ENCODE results near the gene KCNN4. TPM values are rescaled to one million over a fixed set of nuclear protein-coding genes. Genes with fewer than 3 reads are reported as not detected.

KCNN4 gene
- total and polyA plus RNA-seq, 2 of the 13 experiments (the other 11 are each of a cell fraction or from before 2014, with no cell fraction given), result 0.13 to 0.25 TPM

DNA sequence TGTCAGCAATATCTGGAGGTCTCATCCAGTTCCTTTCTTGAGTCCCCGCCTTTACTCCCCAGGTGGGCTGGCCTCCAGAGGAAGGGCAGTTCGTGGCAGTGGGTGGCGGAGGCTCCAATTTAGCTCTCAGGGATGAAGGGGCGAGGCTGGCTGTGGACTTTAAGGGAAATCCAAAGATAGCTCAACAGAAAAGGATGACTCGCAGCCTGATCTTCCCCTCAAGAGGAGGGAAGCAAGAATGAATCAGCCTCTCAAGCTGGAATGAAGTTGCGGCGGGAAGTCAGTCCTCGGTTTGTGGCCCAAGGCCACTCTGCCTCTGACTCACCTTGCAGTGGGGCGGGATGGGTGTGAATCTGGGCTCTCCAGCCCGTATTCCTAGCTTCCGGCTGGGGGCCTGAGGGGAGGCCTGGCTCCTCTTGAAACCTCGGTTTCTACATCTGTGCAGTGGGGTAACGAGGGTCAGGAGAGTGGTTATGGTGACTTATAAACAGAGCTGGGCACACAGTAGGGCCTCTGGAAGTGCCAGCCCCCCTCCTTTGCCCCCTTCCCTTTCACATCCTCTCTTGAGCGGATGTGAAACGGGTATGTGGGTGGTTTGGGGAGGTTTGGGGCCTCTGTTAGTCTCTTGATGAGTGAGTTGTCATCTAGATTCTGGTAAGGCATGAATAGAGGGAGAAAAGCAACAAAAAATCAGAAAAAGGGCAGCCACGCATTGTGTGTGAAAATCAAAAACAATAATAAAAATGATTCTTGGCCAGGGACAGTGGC is 15.5 kb downstream of the KCNN4 start:
- ATAC-seq (peak; percentile 50; the same call in 1 of the 3 replicates), DNase-seq (ENCODE audit: low spot score) (peak; percentile 30), FAIRE-seq (no peak)
- Histone ChIP-seq H3K9ac (ENCODE audit: insufficient read depth, low read depth, low read length) (no peak overlapping the region), H2AFZ (ENCODE audit: low read length) (no peak overlapping the region), H3K9me3 (ENCODE audit: low read length) (no peaks in the 10 kb centered on the region), H3K27me3 (ENCODE audit: control insufficient read depth in 1 of 2, insufficient read depth in 2 of 2, low read length in 2 of 2) (no peaks in the 10 kb centered on the region), H3K4me3 (replicated peaks in 1 of 3; ENCODE audit: insufficient read depth in 1 of 3, low read depth in 2 of 3, low read length in 3 of 3) (no peak overlapping the region), H4K20me1 (ENCODE audit: insufficient read depth, low read length) (no peaks in the 10 kb centered on the region), H3K4me1 (ENCODE audit: insufficient read depth, low read length) (peaks cover 16% of the 10 kb centered on the region; the same call in 1 of the 2 replicates), H3K36me3 (replicated peaks in 1 of 2; ENCODE audit: control insufficient read depth in 1 of 2, insufficient read depth in 2 of 2, low read length in 2 of 2) (no peaks in the 10 kb centered on the region), H3K79me2 (ENCODE audit: insufficient read depth, low read length) (no peaks in the 10 kb centered on the region), H3K27ac (ENCODE audit: extremely low read length, insufficient read depth, low read length) (no peak overlapping the region), H3K4me2 (ENCODE audit: low read depth, low read length) (peak overlapping the region; percentile 14; the same call in 1 of the 2 replicates)
- intact Hi-C loops (cut with micrococcal nuclease; ENCODE audit: unreplicated experiment) (loop anchor here (10.0 kb wide), 1 partner anchor 100 kb away; no protein-coding TSS in a partner anchor), in situ Hi-C loops (cut with HindIII; ENCODE audit: extremely low pct_ligation_motif_present, low pct_unique_long_range_greater_than_20kb) (no loop called here)
- ChIA-PET POLR2A (interaction anchor here (0.6 to 2.4 kb wide), 2 partner anchors 10 to 12 kb away, joined by 4 to 20 read pairs; partner anchors contain the start of gene SMG9), CTCF (ENCODE audit: low intra/inter-chr PET ratio, low total read pairs) (interaction anchor here (1.7 kb wide), 1 partner anchor 9 kb away, joined by 4 read pairs; no protein-coding TSS in a partner anchor)
- WGBS (ENCODE audit: low lambda C conversion rate), result 30% methylated on average over 11 of the region's 16 CpGs
- BruUV-seq (replicated peaks), result no TSS peak
- TF ChIP-seq, protein P1, sequence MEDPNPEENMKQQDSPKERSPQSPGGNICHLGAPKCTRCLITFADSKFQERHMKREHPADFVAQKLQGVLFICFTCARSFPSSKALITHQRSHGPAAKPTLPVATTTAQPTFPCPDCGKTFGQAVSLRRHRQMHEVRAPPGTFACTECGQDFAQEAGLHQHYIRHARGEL (CRISPR knock-in tag; IDR thresholded peaks at IDR 0.05), result no peak
- TF ChIP-seq FOSL2 (CRISPR knock-in tag; IDR thresholded peaks at IDR 0.05) (peak; percentile 85), KLF11 (CRISPR knock-in tag; IDR thresholded peaks at IDR 0.05) (no peak), EZH2 (conservative IDR thresholded peaks at IDR 0.05; ENCODE audit: low read depth, low read length) (no peak), NR2F2 (IDR thresholded peaks at IDR 0.05; ENCODE audit: borderline replicate concordance, low read depth) (no peak), KAT8 (CRISPR knock-in tag; IDR thresholded peaks at IDR 0.05) (no peak), GATA4 (IDR thresholded peaks at IDR 0.05; ENCODE audit: borderline replicate concordance, low read depth) (no peak), SAP130 (CRISPR knock-in tag; IDR thresholded peaks at IDR 0.05; ENCODE audit: low read depth) (peak; percentile 19; the same call in 1 of the 2 replicates), ZKSCAN1 (IDR thresholded peaks at IDR 0.05; ENCODE audit: low read length) (0 out of 2 replicates have a peak, but pooled peaks have one; percentile 56), ZNF180 (CRISPR knock-in tag; IDR thresholded peaks at IDR 0.05; ENCODE audit: borderline replicate concordance, low read depth) (no peak), MAZ (IDR thresholded peaks at IDR 0.05; ENCODE audit: borderline replicate concordance, low read depth, low read length) (no peak), MAZ (CRISPR knock-in tag; IDR thresholded peaks at IDR 0.05; ENCODE audit: low read depth) (no peak), ISX (CRISPR knock-in tag; conservative IDR thresholded peaks at IDR 0.05) (no peak), ZNF510 (CRISPR knock-in tag; IDR thresholded peaks at IDR 0.05; ENCODE audit: low read depth) (no peak), ZNF629 (CRISPR knock-in tag; conservative IDR thresholded peaks at IDR 0.05) (peak; percentile 65), RFX1 (IDR thresholded peaks at IDR 0.05) (no peak)
- TF ChIP-seq, protein P2, sequence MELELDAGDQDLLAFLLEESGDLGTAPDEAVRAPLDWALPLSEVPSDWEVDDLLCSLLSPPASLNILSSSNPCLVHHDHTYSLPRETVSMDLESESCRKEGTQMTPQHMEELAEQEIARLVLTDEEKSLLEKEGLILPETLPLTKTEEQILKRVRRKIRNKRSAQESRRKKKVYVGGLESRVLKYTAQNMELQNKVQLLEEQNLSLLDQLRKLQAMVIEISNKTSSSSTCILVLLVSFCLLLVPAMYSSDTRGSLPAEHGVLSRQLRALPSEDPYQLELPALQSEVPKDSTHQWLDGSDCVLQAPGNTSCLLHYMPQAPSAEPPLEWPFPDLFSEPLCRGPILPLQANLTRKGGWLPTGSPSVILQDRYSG (CRISPR knock-in tag; IDR thresholded peaks at IDR 0.05), result no peak
- TF ChIP-seq, protein P3, sequence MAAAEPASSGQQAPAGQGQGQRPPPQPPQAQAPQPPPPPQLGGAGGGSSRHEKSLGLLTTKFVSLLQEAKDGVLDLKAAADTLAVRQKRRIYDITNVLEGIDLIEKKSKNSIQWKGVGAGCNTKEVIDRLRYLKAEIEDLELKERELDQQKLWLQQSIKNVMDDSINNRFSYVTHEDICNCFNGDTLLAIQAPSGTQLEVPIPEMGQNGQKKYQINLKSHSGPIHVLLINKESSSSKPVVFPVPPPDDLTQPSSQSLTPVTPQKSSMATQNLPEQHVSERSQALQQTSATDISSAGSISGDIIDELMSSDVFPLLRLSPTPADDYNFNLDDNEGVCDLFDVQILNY (CRISPR knock-in tag; conservative IDR thresholded peaks at IDR 0.05), result no peak
- TF ChIP-seq, protein P4, sequence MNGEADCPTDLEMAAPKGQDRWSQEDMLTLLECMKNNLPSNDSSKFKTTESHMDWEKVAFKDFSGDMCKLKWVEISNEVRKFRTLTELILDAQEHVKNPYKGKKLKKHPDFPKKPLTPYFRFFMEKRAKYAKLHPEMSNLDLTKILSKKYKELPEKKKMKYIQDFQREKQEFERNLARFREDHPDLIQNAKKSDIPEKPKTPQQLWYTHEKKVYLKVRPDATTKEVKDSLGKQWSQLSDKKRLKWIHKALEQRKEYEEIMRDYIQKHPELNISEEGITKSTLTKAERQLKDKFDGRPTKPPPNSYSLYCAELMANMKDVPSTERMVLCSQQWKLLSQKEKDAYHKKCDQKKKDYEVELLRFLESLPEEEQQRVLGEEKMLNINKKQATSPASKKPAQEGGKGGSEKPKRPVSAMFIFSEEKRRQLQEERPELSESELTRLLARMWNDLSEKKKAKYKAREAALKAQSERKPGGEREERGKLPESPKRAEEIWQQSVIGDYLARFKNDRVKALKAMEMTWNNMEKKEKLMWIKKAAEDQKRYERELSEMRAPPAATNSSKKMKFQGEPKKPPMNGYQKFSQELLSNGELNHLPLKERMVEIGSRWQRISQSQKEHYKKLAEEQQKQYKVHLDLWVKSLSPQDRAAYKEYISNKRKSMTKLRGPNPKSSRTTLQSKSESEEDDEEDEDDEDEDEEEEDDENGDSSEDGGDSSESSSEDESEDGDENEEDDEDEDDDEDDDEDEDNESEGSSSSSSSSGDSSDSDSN (CRISPR knock-in tag; IDR thresholded peaks at IDR 0.05), result peak; percentile 62; the same call in 1 of the 2 replicates
- TF ChIP-seq, protein P5, sequence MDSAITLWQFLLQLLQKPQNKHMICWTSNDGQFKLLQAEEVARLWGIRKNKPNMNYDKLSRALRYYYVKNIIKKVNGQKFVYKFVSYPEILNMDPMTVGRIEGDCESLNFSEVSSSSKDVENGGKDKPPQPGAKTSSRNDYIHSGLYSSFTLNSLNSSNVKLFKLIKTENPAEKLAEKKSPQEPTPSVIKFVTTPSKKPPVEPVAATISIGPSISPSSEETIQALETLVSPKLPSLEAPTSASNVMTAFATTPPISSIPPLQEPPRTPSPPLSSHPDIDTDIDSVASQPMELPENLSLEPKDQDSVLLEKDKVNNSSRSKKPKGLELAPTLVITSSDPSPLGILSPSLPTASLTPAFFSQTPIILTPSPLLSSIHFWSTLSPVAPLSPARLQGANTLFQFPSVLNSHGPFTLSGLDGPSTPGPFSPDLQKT (CRISPR knock-in tag; IDR thresholded peaks at IDR 0.05; ENCODE audit: borderline replicate concordance), result no peak
